ENCODE data around the gene DGKB.

Gene DGKB

GRCh38 chr7:14821757-14822480, 80.6 kb downstream of the DGKB start:
- ATAC-seq, result no peak
- no peak for DNase-seq

DNA sequence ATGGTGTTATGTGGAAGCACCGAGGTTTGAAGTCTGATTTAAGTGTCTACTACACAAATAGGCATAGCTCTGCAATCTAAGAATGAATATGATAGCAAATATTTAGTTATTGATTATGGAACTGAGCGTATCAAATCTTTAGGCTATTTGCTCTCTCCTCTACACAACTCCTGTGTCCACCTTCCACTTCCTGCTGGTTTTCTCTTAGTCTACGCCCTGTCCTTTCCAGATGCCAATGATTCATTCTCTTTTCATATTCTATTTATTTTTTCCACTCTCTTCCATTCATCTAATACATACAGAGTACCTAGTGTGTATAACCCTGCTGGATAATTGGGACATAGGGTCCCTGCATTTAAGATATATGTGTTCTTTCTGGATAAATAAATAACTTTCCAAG, 83.7 kb downstream of the DGKB start:
- ATAC-seq, result no peak
- DNase-seq, result no peak

DNA sequence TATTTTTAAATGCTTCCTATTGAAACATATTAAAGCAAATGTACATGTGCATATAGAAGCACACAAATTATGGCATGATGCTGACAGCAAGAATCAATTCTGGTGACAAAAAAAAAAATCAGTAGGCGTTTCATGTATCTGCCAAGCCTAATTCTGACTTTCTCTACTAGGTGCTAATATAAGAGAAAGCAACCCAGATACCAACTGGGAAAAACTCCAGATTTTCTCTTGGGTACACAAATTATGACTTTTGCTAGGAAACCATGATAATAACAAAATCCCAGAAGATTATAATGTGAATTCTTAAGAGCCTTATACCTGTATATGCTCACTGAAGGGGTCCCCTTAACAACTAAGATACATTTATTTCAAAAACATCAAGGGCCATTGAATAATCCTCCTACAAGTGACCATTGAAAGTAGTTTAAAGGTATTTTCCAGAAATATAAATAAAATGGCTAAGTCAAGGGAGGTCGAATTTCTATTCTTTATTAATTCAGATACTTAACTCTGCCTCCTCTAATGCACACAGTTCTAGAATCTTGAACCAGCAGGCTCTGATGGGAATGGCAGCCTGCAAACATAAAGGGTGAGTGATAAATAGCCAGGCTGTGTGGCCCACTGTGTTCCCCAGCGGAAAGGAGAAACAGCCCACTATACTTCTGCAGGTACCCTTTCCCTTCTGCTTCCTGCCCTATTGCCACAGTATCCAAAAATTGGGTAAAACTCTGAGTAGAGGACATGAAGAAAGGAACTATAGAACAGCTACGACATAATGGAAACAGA, 84.5 kb downstream of the DGKB start:
- ATAC-seq (no peak), DNase-seq (no peak)

DNA sequence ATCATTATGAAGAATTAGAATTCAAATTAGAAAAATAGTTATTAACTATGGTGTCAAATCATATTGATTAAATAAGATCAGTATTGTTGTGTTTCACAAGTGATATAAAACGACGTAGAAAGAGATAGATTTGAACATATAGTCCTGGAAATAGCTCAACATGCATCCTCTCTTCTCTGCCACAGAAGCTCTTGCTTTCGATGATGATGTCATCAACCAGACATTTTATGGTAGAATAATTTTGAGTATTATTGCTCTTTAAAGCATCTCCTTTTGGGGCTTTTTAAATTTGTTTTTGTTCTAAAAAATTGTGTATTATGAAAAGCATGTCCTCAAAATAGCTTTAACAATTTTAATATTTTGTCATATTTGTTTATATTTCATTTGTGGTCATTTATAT, 95.0 kb downstream of the DGKB start:
- ATAC-seq (no peak), DNase-seq (no peak)

GRCh38 chr7:14806891-14807290, 95.7 kb downstream of the DGKB start:
- ATAC-seq, result no peak
- DNase-seq, result no peak

- no peak for ATAC-seq
- DNase-seq, result no peak
Measured at GRCh38 chr7:14805105-14805719, 97.3 kb downstream of the DGKB start.

GRCh38 chr7:14800664-14801063, 101.9 kb downstream of the DGKB start:
- ATAC-seq (no peak), DNase-seq (no peak)

- ATAC-seq (no peak), DNase-seq (no peak)
Measured at GRCh38 chr7:14793151-14793550, 109.4 kb downstream of the DGKB start.

GRCh38 chr7:14787551-14787950, 115.0 kb downstream of the DGKB start:
- ATAC-seq, result no peak

GRCh38 chr7:14786314-14786895, 116.1 kb downstream of the DGKB start:
- ATAC-seq (no peak), DNase-seq (no peak)

More at GRCh38 chr7:14787551-14787950, 115.0 kb downstream of the DGKB start:
- DNase-seq, result no peak

- ATAC-seq (no peak), DNase-seq (no peak)
Measured at GRCh38 chr7:14777806-14778205, 124.7 kb downstream of the DGKB start.

- DNase-seq (no peak), ATAC-seq (no peak)
Measured at GRCh38 chr7:14776266-14776665, 126.3 kb downstream of the DGKB start.

GRCh38 chr7:14773729-14774271, 128.8 kb downstream of the DGKB start:
- DNase-seq (no peak), ATAC-seq (no peak)

DNA sequence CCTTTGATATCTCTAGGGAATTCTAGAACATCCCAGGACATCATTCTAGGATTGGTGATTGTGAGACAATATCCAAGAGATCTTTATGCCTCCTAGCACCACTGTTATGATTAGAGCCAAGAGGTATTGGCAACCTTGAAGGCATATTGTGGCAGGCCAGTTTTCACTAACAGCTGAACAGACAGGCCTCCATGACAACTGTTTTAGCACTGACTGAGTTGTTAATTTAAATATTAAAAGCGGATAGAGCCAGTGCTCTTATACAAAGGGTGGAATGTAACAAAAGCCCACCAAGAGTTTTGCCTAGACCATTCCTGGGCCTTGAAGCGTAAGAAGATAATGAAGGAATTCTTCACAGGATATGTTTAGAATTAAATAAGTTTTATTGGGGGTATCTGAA, 131.9 kb downstream of the DGKB start:
- DNase-seq (no peak), ATAC-seq (no peak)

DNA sequence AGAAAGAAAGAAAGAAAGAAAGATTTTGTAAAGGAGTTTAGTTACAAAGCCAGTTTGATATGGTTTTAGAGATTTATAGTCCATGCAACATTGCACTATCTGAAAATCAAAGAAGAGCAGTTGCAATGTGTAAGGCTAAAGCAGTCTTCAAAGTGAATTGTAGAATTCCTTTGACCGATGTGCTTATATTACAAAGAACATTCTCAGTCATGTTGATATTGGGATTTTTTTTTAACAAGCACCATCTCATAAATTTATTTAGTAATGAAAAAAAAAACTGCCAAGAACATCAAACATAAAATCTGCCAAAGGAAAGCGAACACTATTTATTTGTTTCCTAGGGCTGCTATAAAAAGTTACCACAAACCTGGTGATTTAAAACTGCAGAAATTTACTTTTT, 133.3 kb downstream of the DGKB start:
- ATAC-seq, result no peak
- DNase-seq, result no peak

DNA sequence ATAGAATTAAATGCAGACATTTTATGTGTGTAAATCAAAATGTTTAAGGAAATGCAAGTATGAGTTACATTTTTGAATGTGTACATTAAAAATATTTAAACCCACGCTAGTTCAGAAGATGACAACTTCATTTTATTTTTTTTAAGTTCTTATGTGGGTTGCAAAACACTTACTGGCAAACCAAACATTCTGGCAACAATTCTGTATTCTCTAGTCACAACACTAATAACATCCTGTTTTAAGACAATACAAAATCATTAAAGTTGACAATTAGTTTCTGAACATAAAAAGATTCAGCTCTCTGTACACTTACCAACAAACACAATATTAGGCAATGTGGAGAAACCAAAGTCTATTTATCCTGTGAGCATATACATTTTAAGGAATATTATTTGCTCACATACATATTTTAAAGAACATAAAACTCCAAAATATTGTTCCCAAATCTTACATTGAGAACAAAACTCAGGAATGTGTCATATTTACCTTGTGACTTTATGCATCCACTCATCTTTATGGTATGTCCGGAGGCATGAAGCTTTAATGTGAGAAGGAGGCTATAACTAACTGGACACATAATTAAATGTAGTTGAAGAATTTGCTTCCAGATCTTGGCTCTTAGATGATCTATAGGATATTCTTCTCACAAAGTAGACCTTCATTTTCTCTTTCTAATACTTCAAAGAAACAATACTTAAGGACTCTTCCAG, 134.7 kb downstream of the DGKB start:
- DNase-seq (no peak), ATAC-seq (no peak)

DNA sequence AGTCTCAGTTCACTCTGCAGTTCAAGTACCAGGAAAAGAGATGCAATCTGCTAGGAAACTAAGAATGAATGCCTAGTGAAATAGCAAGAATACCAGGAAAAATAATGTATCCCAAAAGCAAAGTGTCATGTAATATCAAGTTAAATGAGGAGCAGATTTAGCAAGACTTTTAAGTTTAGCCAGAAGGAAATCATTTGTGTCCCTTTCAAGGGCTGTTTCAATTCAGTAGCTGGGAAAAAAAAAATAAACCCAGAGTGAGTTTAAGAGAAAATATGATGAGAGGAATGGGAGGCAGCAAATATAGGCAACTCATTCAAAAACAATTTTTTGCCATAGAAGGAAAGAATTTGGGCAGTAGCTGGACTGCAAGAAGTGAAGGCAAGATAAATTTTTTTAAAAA, 135.8 kb downstream of the DGKB start:
- ATAC-seq, result no peak
- DNase-seq, result no peak

DNA sequence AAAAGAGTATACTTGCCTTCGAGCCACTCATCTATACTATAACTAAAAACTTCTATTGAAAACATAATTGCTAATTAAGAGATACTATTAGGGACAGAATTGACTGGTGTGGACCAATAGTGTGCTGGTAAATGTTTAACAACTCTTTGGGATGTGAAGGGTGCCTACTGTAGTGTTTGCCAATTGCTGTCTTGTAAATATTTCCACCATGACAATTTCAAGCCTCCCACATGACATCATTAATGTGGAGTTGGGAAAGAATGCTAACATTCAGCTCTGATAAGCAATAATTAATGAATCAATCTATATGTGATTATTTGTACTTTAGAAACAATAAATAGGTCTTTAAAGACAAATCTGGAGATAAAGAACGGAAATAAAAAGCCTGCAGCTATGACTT, 136.8 kb downstream of the DGKB start:
- ATAC-seq, result no peak
- no peak for DNase-seq

DNA sequence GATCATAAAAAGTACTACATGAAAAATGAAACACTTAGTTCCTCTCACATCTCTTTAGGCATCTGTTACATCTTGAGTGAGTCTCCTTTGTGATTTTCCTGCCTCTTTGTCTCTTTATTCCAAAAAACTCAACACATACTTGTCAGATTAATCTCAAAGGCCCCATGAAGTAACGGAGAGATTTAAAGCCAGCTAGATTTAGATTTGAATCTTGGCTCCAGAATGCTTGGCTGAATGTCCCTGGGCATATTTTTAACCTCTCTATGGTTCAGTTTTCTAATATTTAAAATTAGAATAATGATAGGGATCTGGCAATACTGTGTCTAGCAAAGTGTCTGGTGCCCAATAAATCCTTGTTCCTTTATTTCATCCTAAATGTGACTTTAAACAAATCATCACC, 140.0 kb downstream of the DGKB start:
- DNase-seq (no peak), ATAC-seq (no peak)

DNA sequence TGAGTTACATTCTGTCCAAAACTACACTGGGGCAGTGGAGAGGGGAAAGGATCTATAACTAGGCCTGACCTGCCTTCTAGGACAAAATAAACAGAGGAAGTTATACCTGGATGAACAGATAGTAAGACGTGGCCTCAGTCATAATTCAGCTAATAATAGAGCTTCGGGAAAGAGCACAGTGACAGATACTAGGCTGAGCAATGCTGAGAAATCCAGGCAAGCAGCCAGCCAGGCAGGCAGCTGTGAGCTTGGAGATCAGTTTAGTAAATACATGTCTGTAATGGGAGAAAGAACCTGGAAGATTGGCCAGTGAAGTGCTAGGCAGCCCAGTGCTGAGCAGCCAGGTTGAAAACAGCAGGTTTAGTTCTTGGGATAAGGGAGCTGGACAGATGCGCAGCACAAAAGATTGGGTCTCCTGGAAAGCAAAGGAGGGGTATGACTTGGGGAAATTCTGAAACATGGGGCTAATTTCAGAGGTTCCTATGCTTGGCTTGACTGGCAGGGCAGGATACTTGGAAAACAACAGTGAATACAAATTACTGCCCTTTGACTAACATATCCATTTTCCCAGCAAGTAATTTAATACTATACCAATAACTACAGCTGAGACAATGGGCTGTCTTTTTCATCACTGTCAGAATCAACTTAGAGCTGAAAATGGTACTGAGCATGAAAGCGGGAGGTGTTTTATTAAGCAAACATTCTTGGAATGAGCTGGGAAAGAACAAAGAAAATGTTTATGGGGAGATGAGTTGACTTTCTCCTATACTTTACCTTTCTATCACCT, 140.8 kb downstream of the DGKB start:
- DNase-seq, result no peak
- no peak for ATAC-seq

All from stimulated activated naive CD8-positive, alpha-beta T cell treated with anti-CD3 and anti-CD28 coated beads, Interleukin-15, Interleukin-2, amounts not matched to agents 100 U/mL and 50 U/mL, for 24 hours (primary cell).